GM19043 (cell line): Measurements from ENCODE around the gene AHRR.

Experiments used
- ATAC-seq: cut with Tn5 transposase; IDR thresholded peaks from one replicate; pipeline ENCODE4 v1.9.1; 2021; ENCODE audit warnings: low read depth; ENCODE audit not compliant: unreplicated experiment

AHRR gene

DNA sequence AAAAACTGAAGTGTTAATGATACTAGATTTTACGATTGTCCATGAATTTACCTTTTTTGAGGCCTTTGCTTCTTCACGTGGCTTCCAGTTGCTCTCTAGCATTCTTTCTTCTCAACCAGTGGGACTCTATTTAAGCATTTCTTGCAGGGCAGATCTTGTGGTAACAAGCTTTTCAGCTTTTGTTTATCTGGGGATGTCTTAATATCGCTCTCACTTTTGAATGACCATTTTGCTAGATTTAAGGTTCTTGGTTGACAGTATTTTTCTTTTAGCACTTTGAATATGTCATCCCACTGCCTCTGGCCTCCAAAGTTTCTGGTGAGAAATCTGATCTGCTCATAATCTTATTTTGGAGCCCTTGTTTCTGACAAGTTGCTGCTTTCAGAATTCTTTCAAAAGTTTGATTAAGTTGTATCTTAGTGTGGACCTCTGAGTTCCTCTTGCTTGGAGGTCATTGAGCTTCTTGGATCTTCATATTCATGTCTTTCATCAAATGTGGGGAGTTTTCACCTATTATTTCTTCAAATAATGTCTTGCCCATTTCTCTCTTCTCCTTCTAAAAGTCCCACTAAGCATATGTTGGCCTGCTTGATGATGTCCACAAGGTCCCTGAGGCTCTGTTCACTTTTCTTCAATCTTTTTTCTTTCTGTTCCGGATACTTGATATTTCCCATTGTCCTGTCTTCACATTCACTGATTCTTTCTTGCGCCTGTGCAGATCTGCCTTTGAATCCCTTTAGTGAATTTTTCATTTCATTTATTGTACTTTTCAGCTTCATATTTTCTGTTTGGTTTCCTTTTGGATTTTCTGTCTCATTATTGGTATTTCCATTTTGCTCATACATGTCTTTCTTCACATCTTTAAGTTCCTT, 130.3 kb downstream of the AHRR start:
- ATAC-seq: no peak

DNA sequence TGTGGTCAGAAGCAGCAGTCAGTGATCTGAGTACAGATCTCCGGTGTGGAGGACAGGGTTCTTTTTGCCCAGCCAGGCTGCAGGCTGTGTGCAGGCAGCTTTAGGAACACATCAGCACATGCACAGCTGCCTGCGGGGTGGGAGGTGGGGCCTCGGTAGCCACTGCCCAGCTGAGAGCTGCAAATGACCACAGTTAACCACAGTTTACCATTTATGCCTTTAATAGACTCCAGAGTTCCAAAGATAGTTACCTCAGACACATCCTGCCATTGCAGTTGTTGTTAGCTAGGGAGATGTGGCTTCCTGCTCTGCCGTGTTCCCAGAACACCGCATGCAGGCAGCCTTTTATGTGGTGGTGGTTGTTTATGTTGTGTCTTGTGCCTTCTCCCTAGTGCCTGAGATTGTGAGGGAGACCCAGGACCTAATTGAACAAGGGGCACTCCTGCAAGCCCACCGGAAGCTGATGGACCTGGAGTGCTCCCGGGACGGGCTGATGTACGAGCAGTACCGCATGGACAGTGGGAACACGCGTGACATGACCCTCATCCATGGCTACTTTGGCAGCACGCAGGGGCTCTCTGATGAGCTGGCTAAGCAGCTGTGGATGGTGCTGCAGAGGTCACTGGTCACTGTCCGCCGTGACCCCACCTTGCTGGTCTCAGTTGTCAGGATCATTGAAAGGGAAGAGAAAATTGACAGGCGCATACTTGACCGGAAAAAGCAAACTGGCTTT, 131.6 kb downstream of the AHRR start:
- ATAC-seq: no peak

DNA sequence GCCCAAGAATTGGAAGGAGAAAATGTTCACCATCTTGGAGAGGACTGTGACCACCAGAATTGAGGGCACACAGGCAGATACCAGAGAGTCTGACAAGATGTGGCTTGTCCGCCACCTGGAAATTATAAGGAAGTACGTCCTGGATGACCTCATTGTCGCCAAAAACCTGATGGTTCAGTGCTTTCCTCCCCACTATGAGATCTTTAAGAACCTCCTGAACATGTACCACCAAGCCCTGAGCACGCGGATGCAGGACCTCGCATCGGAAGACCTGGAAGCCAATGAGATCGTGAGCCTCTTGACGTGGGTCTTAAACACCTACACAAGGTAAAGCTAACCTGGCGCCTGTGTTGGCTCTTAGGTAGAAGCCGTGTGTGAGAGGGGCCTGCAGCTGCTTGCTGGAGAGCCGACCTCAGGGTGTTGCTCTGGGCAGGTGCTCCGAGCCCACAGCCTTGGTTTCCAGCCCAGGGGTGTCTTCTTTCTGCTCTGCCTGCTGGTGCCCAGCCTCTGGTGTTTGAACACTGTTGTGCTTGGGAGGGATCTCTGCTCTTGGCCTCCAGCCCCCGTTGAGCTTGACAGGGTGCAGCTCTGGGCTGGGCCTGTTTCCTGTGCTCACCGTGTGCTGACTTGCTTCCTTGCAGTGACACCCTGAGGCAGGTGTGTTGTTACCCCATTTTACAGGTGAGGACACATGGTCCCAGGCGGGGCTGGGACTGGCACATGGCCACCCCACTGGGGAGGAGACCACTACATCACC, 132.4 kb downstream of the AHRR start:
- no peak for ATAC-seq

DNA sequence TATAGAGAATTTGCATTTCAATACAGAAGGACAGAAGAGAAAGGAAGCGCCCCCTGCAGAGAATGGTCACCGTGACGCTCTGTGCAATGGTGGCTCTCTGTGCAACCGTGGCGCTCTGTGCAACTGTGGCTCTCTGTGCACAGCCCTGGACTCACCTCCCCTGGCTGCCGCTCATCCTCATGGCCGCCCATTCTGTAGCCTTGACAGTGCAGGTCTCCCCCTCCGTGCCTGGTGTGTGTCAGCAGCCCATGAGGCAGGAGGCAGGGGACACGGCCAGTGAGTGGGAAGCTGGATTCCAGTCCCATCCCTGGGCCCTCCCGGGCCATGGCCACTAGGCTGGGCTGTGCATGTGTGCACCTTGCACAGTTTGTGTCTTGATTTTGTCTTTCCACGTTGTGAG, 133.4 kb downstream of the AHRR start:
- no peak for ATAC-seq

DNA sequence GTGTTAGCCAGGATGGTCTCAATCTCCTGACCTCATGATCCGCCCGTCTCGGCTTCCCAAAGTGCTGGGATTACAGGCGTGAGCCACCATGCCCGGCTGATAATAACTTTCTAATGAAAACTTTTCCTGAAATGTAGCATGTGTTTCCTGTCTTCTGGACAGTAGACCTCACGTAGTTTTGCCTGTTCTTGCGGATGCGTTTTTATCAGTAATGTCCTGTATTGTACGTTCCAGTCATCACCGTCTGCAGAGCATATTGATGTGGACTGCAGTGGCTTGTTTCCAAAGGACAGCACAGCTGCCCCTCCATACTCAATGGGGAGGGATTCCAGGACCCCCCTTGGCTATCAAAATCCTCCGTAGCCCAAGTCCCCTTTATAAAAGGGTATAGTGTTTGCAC, 134.3 kb downstream of the AHRR start:
- no peak for ATAC-seq

DNA sequence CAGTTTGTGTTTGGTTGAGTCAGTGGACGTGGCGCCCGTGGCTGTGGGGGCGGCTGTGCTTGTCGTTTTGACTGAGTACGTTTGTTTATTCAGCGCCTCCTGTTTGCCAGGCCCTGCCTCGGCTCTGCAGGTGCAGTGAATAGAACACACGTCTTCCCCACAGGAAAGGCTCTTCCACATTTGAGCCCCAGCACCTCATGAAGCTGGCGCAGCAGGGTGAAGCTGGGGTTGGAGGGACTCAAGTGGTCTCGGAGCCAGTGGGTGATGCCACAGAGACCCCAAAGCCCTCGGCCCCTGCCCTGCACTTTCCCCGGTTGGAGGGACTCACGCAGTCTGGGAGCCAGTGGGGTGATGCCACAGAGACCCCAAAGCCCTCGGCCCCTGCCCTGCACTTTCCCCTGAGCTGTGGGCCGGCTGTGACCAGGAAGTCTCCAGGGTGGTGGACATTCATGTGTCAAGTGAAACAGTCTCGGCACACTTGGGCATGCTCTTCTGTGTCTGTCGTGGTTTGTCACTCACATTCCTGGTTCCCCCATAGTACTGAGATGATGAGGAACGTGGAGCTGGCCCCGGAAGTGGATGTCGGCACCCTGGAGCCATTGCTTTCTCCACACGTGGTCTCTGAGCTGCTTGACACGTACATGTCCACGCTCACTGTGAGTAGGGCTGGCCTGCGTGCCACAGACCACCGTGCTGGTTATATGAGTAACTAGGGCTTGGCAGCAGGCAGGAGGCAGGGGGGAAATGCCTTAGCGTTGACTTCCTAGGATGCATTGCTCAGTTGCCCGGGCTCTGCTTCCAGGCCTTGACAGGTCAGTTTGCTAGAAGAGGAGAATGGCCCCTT, 135.1 kb downstream of the AHRR start:
- ATAC-seq: no peak

DNA sequence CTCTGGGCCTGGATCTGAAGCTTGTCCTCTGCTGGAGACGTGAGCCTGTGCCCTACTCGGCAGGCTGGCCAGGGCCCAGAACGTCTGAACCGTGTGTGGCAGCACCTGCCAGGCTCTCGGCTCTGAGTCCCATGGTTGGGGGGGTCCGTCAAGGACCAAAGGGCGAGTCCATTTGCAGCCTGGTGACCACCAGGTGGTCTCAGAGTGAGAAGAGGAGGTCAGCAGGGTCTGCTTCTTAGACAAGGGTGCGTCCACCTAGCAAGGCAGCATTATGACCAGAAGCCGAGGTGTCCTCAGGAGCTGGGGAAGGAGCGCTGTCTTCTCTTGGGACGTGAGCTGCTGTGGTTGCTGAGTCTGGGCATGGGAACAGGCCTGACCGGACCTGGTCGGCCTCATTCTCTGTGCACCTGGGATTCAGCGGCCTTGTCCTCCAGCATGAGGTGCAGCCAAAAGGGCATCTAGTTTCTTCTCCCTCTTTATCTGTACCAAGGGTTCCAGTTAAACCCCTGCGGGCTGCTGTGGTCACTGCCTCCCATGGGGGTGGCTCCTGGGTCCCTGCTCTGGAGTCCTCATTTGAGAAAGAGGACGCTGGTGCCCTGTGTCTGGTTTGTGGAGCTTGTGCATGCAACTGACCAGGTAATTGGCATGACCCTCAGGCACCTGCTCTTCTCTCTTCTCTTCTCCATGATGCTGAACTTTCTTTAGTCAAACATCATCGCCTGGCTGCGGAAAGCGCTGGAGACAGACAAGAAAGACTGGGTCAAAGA, 135.9 kb downstream of the AHRR start:
- ATAC-seq: no peak

DNA sequence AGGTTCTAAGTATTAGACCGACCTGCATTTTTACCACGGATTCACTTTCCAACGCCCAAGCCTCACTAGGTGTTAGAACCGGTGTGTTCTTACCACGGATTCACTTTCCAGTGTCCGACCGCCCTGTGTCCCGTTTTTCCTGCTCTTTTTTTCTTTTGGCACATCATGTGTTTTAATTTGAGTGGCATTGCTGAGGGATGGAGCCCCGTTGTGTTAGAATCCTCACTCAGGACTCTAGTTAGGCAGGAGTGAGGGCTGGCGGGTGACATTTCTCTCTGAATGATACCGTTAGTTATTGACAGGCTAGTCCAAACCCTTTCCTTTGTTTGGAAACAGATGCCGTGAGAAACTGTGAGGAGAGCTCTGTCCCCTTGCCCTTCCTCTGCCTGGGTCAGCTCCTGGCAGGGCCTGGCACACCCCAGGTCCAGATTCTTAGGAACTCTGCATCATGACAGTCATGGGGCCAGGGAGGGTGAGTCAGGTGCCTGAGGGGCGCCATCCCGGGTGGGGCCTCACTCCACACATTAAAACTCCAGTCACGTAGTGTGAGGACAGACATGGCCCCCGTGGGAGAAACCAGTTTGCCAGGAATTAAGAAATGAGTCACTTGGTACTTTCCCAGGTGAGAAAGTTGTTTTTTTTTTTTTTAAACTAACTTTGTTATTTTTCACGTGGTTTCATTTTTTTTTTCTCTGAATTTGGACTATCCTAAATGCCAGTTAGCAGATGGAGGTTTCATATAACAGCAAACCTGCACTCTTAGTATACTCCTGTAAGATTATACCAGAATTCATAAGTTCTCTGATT, 137.2 kb downstream of the AHRR start:
- no peak for ATAC-seq

DNA sequence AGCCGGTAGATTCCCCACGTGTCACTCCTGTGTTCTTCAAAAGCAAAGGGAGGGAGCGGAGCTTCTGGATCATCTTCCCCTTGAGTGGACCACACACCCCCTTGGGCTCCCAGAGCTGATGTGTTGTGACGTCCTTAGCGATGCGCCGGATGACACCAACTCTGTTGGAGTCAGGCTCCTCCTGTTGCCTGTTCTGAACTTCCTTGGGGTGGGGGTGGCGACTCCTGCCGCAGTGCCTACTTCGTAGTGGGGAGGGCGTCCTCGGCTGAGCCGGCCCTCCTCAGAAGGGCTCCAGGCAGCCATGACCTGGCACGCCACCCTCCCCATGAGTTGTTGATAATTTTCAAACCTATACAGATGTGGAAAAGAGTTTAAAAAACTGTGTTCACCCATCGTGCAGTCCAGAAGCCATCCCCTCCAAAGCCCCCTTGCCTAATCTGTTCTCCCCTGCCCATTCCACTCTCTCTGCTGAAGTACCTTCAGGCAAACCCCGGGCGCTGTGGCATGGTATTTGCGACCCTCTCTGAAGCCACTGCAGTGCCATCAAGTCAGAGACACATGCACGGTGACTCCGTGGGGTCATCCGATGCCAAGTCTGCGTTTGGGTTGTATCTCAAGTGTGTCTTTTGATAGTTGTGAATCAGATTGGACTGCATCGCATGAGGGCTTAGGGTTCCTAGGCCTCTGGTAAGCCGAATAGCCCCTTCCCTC, 138.2 kb downstream of the AHRR start:
- no peak for ATAC-seq

DNA sequence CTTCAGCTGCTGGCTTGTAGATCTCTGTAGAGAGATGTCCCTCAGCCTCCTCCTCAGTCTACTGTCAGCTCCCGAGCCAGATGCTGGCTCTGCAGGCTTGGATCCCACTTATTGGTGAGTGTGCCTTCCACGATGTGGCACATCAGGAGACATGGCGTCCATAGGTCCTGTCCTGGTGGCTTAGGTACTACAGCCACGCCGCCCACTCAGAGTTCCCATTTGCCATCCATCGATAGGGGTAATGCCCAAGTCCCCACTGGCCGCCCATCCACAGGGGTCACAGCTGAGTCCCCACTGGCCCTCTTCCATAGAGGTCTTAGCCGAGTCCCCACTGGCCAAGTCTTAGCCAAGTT, 138.7 kb downstream of the AHRR start:
- no peak for ATAC-seq

DNA sequence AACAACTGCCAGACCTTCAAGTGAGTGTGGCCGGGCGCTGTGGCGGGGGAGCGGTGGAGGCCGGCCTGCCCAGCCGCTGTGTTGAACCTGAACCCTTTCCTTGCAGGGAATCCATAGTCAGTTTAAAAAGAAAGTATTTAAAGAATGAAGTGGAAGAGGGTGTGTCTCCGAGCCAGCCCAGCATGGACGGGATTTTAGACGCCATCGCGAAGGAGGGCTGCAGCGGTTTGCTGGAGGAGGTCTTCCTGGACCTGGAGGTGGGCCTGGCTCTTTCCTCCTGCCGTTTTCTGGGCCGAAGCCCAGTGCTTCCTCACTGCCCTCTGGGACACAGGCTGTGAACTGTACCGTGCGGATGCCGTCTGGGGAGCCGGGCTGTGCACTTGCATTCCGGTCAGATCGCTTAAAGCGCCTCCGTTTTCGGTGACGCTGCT, 140.6 kb downstream of the AHRR start:
- ATAC-seq: no peak

DNA sequence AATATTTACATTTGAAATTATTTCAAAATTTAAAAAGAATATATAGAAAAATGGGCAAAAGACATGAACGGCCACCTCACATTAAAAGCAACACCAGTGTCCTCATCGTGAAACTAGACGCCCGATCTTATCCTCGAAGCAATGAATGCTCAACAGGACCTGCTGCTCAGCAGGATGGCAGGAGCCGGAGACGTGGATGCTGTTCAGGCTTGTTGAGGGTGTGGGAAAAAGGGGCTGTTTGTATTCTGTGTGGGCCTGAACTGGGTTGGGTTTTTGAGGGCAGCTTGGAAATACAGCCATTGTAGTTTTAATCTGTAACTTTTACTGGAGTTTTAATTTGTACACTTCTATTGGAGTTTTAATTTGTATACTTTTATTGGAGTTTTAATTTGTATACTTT, 141.8 kb downstream of the AHRR start:
- no peak for ATAC-seq

DNA sequence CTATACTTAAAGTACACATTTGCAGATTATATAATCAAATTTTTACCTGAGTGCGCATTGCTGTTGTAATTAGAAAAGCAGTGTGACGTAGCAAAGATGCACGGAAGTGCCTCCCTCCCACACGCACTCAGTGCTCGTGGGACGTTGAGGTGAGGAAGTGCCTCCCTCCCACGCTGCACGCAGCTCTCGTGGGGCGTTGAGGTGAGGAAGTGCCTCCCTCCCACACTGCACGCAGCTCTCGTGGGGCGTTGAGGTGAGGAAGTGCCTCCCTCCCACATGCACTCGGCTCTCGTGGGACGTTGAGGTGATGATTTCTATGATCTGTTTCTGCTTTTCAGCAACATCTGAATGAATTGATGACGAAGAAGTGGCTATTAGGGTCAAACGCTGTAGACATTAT, 142.4 kb downstream of the AHRR start:
- no peak for ATAC-seq

DNA sequence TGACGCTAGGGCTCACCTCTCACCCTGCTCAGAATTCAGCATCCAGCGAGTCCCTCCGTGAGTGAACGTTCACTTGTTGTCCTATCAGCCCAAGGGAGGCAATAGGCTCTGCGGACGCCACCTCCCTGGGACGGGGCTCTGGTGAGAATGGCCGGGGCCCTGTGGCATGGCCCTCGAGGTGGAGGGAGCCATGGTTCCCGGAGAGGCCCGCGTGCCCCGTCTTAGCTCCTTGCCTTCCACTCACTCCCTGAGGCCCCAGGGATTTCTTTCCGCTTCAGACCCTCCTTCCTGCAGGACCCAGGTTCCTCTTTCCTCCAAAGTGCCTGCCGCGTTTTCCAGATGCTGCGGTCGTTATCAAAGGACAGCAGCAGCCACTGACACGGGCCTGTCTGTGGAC, 142.9 kb downstream of the AHRR start:
- ATAC-seq: no peak

DNA sequence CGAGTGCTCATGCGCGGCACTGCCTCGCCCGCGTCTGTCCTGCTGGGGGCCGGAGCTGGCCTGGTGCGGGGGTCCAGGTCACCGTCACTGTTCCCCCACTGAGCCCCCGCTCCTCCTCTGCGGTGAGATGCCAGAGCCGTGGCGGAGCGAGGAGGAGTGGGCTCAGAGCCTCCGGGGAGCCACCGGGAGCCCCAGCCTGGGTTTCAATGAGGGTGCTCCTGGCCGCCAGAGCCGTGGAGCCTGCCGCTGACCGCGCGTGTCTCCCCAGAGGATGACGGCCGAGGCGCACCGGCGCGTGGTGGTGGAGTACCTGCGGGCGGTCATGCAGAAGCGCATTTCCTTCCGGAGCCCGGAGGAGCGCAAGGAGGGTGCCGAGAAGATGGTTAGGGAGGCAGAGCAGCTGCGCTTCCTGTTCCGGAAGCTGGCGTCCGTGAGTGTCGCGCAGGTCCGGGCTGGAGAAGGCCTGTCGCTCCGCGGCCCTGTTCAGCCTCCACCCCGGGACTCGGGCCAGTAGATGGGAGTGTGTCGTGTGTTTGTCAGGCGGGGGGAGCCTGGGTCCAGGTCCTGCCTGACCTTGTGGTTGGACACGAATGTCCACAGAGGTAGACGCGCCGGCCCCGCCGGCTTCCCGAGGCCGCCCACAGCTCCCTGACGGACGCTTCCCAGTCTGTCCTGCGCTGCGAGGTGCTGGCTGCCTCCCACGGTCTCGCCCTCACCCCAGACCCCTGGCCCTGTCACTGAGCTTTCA, 143.5 kb downstream of the AHRR start:
- no peak for ATAC-seq

DNA sequence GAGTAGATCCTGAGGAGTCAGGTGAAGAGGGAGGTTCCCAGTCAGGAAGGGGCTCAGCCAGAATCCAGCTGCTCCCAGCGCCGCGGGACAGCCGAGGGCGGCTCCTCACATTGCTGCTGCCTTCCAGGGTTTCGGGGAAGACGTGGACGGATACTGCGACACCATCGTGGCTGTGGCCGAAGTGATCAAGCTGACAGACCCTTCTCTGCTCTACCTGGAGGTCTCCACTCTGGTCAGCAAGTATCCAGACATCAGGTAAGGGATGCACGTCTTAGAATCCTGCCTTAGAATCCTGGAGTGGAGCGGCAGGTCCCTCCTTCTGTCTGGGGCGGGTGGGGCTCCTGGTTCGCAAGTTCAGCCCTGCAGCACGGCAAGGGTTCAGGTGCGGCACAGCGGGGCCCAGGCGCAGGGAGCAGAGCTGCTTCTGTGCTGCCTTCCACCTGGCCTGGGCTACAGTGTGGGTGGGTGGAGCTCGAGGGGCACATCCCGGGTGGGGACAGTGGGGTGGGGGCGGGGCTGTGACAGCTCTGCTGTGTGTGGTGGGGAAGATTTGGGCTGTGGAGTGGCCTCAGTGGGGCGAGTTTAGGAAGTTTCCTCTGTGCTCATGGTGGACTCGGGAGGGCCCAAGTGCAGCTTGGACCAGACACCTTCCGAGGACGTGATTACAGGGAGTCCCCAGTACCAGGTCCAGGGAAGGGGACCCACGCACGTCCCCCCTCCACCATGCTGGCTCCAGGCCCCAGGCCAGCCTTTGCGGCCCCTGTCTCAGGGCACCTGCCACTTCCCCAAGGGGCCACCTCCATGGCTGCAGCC, 144.3 kb downstream of the AHRR start:
- no peak for ATAC-seq
